Uterus (tissue), 4 donors: ENCODE results near the gene RLN3. TPM values are rescaled to one million over a fixed set of nuclear protein-coding genes. Genes with fewer than 3 reads are reported as not detected.

Experiments used
- DNase-seq, 2 donors: peaks; one replicate each; pipeline ENCODE4 v3.0.0-alpha.2; 2019 to 2020
- H3K27ac ChIP-seq, 2 donors: fragments of 200-600 bp; sonication (generic); 1 replicate in 1 of 2; 2 replicates in 1 of 2; pipeline ENCODE4 v1.5.1; 2016 to 2018
- H3K27me3 ChIP-seq, 2 donors: fragments of 200-600 bp; sonication (generic); one replicate each; pipeline ENCODE4 v1.5.1; 2018 to 2019; ENCODE audit warnings: control low read depth in 1 of 2
- H3K36me3 ChIP-seq, 2 donors: fragments of 200-600 bp; sonication (generic); one replicate each; pipeline ENCODE4 v1.5.1; 2019; ENCODE audit warnings: control low read depth in 1 of 2
- H3K4me1 ChIP-seq, 2 donors: fragments of 200-600 bp; sonication (generic); one replicate each; pipeline ENCODE4 v1.5.1; 2018 to 2019; ENCODE audit warnings: control low read depth in 1 of 2
- H3K4me3 ChIP-seq, 2 donors: fragments of 200-600 bp; sonication (generic); 1 replicate in 1 of 2; 2 replicates in 1 of 2; pipeline ENCODE4 v1.5.1; 2018 to 2019; ENCODE audit warnings: mild to moderate bottlenecking in 1 of 2
- H3K9me3 ChIP-seq, 2 donors: fragments of 200-600 bp; sonication (generic); one replicate each; pipeline ENCODE4 v1.5.1; 2019; ENCODE audit warnings: control low read depth in 1 of 2
- CTCF ChIP-seq, 4 experiments: fragments of 200-600 bp in 2 of 4; fragments of 450-650 bp in 2 of 4; sonication (generic) in 2 of 4; IDR thresholded peaks; one replicate each; pipeline ENCODE4 v1.5.1; 2016 to 2019; ENCODE audit warnings: antibody characterized with exemption in 4 of 4, mild to moderate bottlenecking in 2 of 4, moderate library complexity in 1 of 4
- POLR2A ChIP-seq, 2 donors: fragments of 450-650 bp; IDR thresholded peaks; one replicate each; pipeline ENCODE4 v1.6.1; 2016; ENCODE audit warnings: antibody characterized with exemption in 2 of 2, mild to moderate bottlenecking in 1 of 2, moderate library complexity in 1 of 2
- intact Hi-C: fragments of 100-400 bp; cut with DNase I; formaldehyde crosslinking; loops from one replicate; pipeline ENCODE4 v1.15.1; 2023; ENCODE audit warnings: low total_unique reads
- total RNA-seq, 4 donors: library from RNA; depleted of rRNA in 3 of 4; stranded (reverse); fragments of >200 nt in 3 of 4; gene quantifications; one replicate each; pipeline versions ENCODE4 v1.1.0 to v1.2.4, GENCODE V29; 2014 to 2023
- donor health status: DM: yes; HTN: yes; CAD: no.

RLN3 gene
- total RNA-seq, 4 donors from 2014 or later: not detected

GRCh38 chr19:14056741-14057356, 28.9 kb downstream of the RLN3 start:
- H3K9me3 ChIP-seq: no peaks in the 10 kb centered on the region
- intact Hi-C loops: no loop called here
- peaks cover 0 to 8% of the 10 kb centered on the region in 2 donors for H3K27me3 ChIP-seq
- no peak for DNase-seq
- TF ChIP-seq POLR2A (IDR thresholded peaks at IDR 0.05) (no peak), CTCF (IDR thresholded peaks at IDR 0.05) (no peak)
- H3K36me3 ChIP-seq: no peaks in the 10 kb centered on the region
- peak overlapping the region in 1 of 2 donors; percentile 50 for H3K27ac ChIP-seq
- peaks cover 0 to 7% of the 10 kb centered on the region in 2 donors for H3K4me1 ChIP-seq
- peak overlapping the region; percentile 28 to 32 for H3K4me3 ChIP-seq

DNA sequence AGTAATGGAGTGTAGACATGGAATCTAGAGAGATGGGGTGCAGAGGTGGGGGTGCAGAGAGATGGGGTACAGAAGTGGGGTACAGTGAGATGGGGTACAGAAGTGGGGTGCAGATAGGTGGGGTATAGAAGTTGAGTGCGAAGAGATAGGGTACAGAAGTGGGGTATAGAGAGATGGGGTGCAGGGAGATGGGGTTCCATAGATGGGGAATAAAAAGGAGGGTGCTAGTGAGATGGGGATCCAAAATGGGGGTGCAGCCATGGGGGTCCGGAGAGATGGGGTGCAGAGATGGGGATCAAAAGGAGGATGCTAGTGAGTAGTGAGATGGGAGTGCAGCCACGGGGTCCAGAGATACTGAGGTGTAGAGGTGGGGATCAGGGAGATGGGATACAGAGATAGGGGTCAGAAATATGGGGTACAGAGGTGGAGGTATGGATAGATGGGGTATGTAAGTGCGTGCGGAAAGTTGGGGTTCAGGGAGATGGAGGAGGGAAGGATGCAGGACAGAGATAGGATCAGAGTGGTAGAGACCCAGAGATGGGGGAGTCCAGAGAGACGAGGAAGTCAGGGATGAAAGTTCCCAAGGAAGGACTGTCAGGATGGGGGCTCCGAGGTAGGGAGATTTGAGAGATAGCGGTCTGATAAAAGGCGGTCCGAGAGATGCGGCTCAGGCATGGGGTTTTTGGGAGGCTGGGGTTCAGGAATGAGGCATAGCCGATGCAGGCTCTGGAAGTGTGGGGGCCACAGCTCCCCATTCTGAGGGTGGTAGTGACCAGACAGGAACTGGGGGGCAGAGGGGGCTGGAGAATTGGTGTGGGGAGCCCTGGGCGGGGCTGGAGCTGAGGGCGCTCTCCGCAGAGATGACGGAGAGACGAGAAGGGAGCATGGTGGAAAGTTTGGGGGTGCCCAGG, 30.5 kb downstream of the RLN3 start:
- Histone ChIP-seq H3K27ac (no peak overlapping the region), H3K4me1 (peaks cover 0 to 7% of the 10 kb centered on the region in 2 donors), H3K9me3 (no peaks in the 10 kb centered on the region), H3K4me3 (no peak overlapping the region), H3K27me3 (peaks cover 0 to 8% of the 10 kb centered on the region in 2 donors), H3K36me3 (no peaks in the 10 kb centered on the region)
- DNase-seq: no peak
- no peak for TF ChIP-seq POLR2A (IDR thresholded peaks at IDR 0.05)
- TF ChIP-seq CTCF (IDR thresholded peaks at IDR 0.05): no peak
- intact Hi-C loops: no loop called here

- Histone ChIP-seq H3K4me3 (no peak overlapping the region), H3K4me1 (peaks cover 0 to 7% of the 10 kb centered on the region in 2 donors), H3K27ac (no peak overlapping the region), H3K36me3 (no peaks in the 10 kb centered on the region), H3K27me3 (peaks cover 0 to 8% of the 10 kb centered on the region in 2 donors), H3K9me3 (no peaks in the 10 kb centered on the region)
- intact Hi-C loops: no loop called here
- DNase-seq: no peak
- no peak for TF ChIP-seq POLR2A (IDR thresholded peaks at IDR 0.05)
- TF ChIP-seq CTCF (IDR thresholded peaks at IDR 0.05): peak in 2 of 4 experiments; percentile 9 to 29
Observed at GRCh38 chr19:14059093-14059480, 31.1 kb downstream of the RLN3 start.

GRCh38 chr19:14059652-14060155, 31.8 kb downstream of the RLN3 start:
- Histone ChIP-seq H3K36me3 (no peaks in the 10 kb centered on the region), H3K27me3 (peaks cover 0 to 8% of the 10 kb centered on the region in 2 donors), H3K27ac (no peak overlapping the region), H3K9me3 (no peaks in the 10 kb centered on the region), H3K4me1 (peaks cover 0 to 7% of the 10 kb centered on the region in 2 donors), H3K4me3 (no peak overlapping the region)
- intact Hi-C loops: no loop called here
- no peak for DNase-seq
- TF ChIP-seq CTCF (IDR thresholded peaks at IDR 0.05) (no peak), POLR2A (IDR thresholded peaks at IDR 0.05) (no peak)
